Sigmoid colon (tissue), 7 donors: Measurements from ENCODE around the gene INSIG1. TPM values are rescaled to one million over a fixed set of nuclear protein-coding genes. Genes with fewer than 3 reads are reported as not detected.

Experiments used
- DNase-seq: peaks from one replicate; pipeline ENCODE4 v3.0.0-alpha.2; 2019
- H3K27ac ChIP-seq, 4 donors: fragments of 200-600 bp; sonication (generic); one replicate each; pipeline ENCODE4 v1.5.1; 2016 to 2019; ENCODE audit warnings: mild to moderate bottlenecking in 1 of 4
- H3K27me3 ChIP-seq, 3 donors: fragments of 200-600 bp; sonication (generic); one replicate each; pipeline ENCODE4 v1.5.1; 2019; ENCODE audit warnings: mild to moderate bottlenecking in 1 of 3
- H3K36me3 ChIP-seq, 4 donors: fragments of 200-600 bp; sonication (generic); one replicate each; pipeline ENCODE4 v1.5.1; 2016 to 2019
- H3K4me1 ChIP-seq, 4 donors: fragments of 200-600 bp; sonication (generic); one replicate each; pipeline ENCODE4 v1.5.1; 2017 to 2019
- H3K4me3 ChIP-seq, 4 donors: fragments of 200-600 bp; sonication (generic); one replicate each; pipeline ENCODE4 v1.5.1; 2017 to 2019; ENCODE audit warnings: mild to moderate bottlenecking in 2 of 4, moderate library complexity in 1 of 4
- H3K9me3 ChIP-seq, 4 donors: fragments of 200-600 bp in 3 of 4; sonication (generic) in 3 of 4; one replicate each; pipeline versions ENCODE4 v1.5.1 to v1.6.1; 2013 to 2019
- CTCF ChIP-seq, 4 experiments: fragments of 450-650 bp in 3 of 4; fragments of 200-600 bp in 1 of 4; IDR thresholded peaks; one replicate each; pipeline ENCODE4 v1.5.1; 2016 to 2019; ENCODE audit warnings: antibody characterized with exemption in 4 of 4, mild to moderate bottlenecking in 3 of 4, moderate library complexity in 2 of 4
- EP300 ChIP-seq, 4 donors: sonication (generic); formaldehyde crosslinking; IDR thresholded peaks; one replicate each; pipeline ENCODE4 v1.6.1; 2017; ENCODE audit warnings: antibody characterized with exemption in 4 of 4
- POLR2A ChIP-seq, 2 donors: fragments of 450-650 bp; IDR thresholded peaks; one replicate each; pipeline ENCODE4 v1.6.1; 2016; ENCODE audit warnings: antibody characterized with exemption in 2 of 2, mild to moderate bottlenecking in 2 of 2, moderate library complexity in 2 of 2
- POLR2AphosphoS5 ChIP-seq, 4 donors: sonication (generic); formaldehyde crosslinking; IDR thresholded peaks; one replicate each; pipeline ENCODE4 v1.6.1; 2017; ENCODE audit warnings: antibody characterized with exemption in 4 of 4
- WGBS, 2 donors: extraction: QIAGEN DNeasy Blood & Tissue Kit; methylation state at CpG; one replicate each; pipeline ENCODE4 v1.1.7; 2013; 5-methylcytosine and 5-hydroxymethylcytosine counted together
- intact Hi-C: fragments of 100-400 bp; cut with DNase I; formaldehyde crosslinking; loops from one replicate; pipeline ENCODE4 v1.15.1; 2023
- polyA plus RNA-seq, 3 donors: library from polyadenylated mRNA; stranded (reverse); fragments of 200-250 nt; gene quantifications; one replicate each; pipeline ENCODE4 v1.2.3, GENCODE V29; 2013
- total RNA-seq, 4 donors: library from RNA; depleted of rRNA; stranded (reverse); fragments of >200 nt; gene quantifications; one replicate each; pipeline ENCODE4 v1.1.0, GENCODE V29; 2016
- donor health status: healthy with polysubstance abuse.
- donor health status: Bipolar disorder and iron deficiency.
- donor health status: healthy.

INSIG1 gene
- total and polyA plus RNA-seq, 7 donors, result 22.2 to 102 (median 39.1) TPM

GRCh38 chr7:155285423-155285822 is 12.3 kb upstream of the INSIG1 start:
- WGBS, 2 donors, result 92 to 93% methylated on average over 7 of the region's 7 CpGs
- no peak for TF ChIP-seq CTCF (IDR thresholded peaks at IDR 0.05)
- TF ChIP-seq EP300 (IDR thresholded peaks at IDR 0.05), result no peak
- TF ChIP-seq POLR2A (IDR thresholded peaks at IDR 0.05), result no peak
- no peak for TF ChIP-seq POLR2AphosphoS5 (IDR thresholded peaks at IDR 0.05)
- no peaks in the 10 kb centered on the region for H3K9me3 ChIP-seq
- no peak overlapping the region for H3K27ac ChIP-seq
- DNase-seq, result no peak
- H3K36me3 ChIP-seq, result no peaks in the 10 kb centered on the region
- H3K4me3 ChIP-seq, result no peak overlapping the region
- H3K27me3 ChIP-seq, result peaks cover 0 to 15% (median 0%) of the 10 kb centered on the region in 3 donors
- H3K4me1 ChIP-seq, result no peaks in the 10 kb centered on the region
- intact Hi-C loops, result no loop called here

GRCh38 chr7:155285833-155286232 is 11.8 kb upstream of the INSIG1 start:
- intact Hi-C loops, result no loop called here
- Histone ChIP-seq H3K27me3 (peaks cover 0 to 11% (median 0%) of the 10 kb centered on the region in 3 donors), H3K4me3 (no peak overlapping the region), H3K36me3 (no peaks in the 10 kb centered on the region), H3K4me1 (no peaks in the 10 kb centered on the region), H3K27ac (no peak overlapping the region), H3K9me3 (no peaks in the 10 kb centered on the region)
- no peak for TF ChIP-seq POLR2AphosphoS5 (IDR thresholded peaks at IDR 0.05)
- WGBS, 2 donors, result 64 to 82% methylated on average over 11 of the region's 11 CpGs
- no peak for DNase-seq

- TF ChIP-seq POLR2A (IDR thresholded peaks at IDR 0.05), result no peak
- TF ChIP-seq POLR2AphosphoS5 (IDR thresholded peaks at IDR 0.05), result no peak
- no peak for TF ChIP-seq EP300 (IDR thresholded peaks at IDR 0.05)
- TF ChIP-seq CTCF (IDR thresholded peaks at IDR 0.05), result no peak
Measured at GRCh38 chr7:155286686-155287085, 11.0 kb upstream of the INSIG1 start.

GRCh38 chr7:155287284-155287935 is 10.3 kb upstream of the INSIG1 start:
- Histone ChIP-seq H3K4me3 (no peak overlapping the region), H3K27ac (no peak overlapping the region), H3K27me3 (peaks cover 0 to 11% (median 0%) of the 10 kb centered on the region in 3 donors), H3K36me3 (no peaks in the 10 kb centered on the region), H3K9me3 (no peaks in the 10 kb centered on the region), H3K4me1 (no peaks in the 10 kb centered on the region)
- TF ChIP-seq CTCF (IDR thresholded peaks at IDR 0.05) (no peak), EP300 (IDR thresholded peaks at IDR 0.05) (no peak), POLR2AphosphoS5 (IDR thresholded peaks at IDR 0.05) (no peak), POLR2A (IDR thresholded peaks at IDR 0.05) (no peak)
- no peak for DNase-seq
- intact Hi-C loops, result no loop called here
- 78 to 90% methylated on average over 26 of the region's 26 CpGs for WGBS, 2 donors

More at GRCh38 chr7:155286686-155287085, 11.0 kb upstream of the INSIG1 start:
- no peaks in the 10 kb centered on the region for H3K9me3 ChIP-seq
- no peak overlapping the region for H3K27ac ChIP-seq
- intact Hi-C loops, result no loop called here
- no peak for DNase-seq
- H3K36me3 ChIP-seq, result no peaks in the 10 kb centered on the region
- no peak overlapping the region for H3K4me3 ChIP-seq
- peaks cover 0 to 11% (median 0%) of the 10 kb centered on the region in 3 donors for H3K27me3 ChIP-seq
- 87 to 89% methylated on average over 8 of the region's 8 CpGs for WGBS, 2 donors
- H3K4me1 ChIP-seq, result no peaks in the 10 kb centered on the region

GRCh38 chr7:155288055-155288454 is 9.6 kb upstream of the INSIG1 start:
- WGBS, 2 donors, result 96% methylated on average over 18 of the region's 18 CpGs
- no peaks in the 10 kb centered on the region for H3K36me3 ChIP-seq
- no peak for DNase-seq
- H3K4me3 ChIP-seq, result no peak overlapping the region
- H3K4me1 ChIP-seq, result no peaks in the 10 kb centered on the region
- H3K9me3 ChIP-seq, result no peaks in the 10 kb centered on the region
- intact Hi-C loops, result no loop called here
- no peak overlapping the region for H3K27ac ChIP-seq
- TF ChIP-seq CTCF (IDR thresholded peaks at IDR 0.05), result no peak
- H3K27me3 ChIP-seq, result peaks cover 0 to 11% (median 0%) of the 10 kb centered on the region in 3 donors
